KG1 (cell line): Measurements from ENCODE around the gene CTRB1.
"Not testable (repeated sequence)": the region's sequence is repeated elsewhere in the genome, so short reads cannot be mapped to it uniquely, and the experiment has no call there.

Experiments used
- DNase-seq: peaks from one replicate; lab custom pipeline; 2025; lab: John Stamatoyannopoulos, UW

The CTRB1 gene

DNA sequence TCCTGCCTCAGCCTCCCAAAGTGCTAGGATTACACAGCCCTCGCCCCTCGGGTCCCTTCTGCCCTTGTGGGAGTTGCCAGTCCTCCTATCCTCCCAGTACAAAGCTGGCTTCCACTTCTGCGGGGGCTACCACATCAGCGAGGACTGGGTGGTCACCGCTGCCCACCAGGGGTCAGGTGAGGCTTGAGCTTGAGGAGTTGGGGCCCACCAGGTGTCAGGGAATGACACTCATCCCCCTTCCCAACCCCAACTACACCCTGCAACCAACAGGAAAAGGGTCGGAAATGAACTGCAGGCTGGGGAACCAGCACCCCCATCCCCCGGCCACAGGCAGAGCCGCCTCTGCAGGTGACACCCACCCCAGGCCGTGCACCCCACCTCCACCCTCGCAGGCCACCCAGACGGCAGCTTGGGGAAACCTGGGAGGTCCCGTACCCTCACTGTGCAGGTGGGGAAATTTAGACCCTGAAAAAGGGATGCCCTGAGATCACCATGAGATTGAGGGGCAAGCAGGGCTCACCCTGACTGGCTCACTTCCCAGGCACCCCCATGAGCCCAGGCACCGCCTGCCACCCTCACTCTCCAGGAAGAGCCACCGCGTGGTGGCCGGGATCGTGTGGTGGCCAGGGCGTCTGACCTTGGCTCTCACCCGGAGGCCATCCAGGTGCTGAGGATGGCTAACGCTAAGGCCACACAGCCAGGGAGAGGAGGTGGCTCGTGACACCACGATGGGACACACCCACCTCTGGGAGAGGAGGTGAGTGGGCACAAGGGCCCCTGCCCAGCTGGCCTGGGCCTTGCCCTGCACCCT, 8.0 kb downstream of the CTRB1 start:
- DNase-seq = no peak

DNA sequence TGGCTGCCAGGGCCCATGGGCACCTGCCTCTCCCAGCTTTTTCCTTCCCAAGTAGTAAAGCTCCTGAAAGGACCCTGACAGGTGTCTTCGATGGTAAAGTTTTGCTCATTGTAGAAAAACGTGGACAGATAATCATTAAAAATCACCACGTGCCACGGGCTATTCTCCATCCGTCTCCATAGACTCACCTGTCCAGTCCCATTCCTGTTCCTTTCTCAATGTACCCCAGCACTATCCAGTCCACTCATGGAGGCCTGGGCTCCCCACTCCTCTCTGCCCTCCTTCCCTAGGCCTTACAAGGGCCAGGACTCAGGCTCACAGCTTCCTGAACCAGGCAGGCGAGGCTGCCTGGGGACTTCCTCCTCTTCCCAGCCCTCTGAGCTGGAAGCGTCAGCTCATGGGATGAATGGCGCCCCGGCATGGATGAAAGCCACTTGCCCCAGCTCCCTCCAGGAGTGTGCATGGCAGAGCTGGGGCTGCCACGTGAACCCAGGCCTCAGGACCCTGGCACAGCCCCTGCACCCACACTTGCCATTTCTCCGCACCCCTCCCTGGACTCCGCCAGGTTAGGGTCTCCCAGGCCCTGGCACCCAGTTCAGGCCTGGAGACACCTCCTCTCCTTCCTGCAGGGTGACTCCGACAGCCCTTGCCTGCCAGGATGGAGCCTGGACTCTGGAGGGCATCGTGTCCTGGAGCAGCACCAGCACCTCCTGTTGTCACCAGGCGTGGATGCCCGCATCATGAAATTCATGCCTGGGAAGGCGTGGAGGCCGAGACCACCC, 8.8 kb downstream of the CTRB1 start:
- no peak for DNase-seq

DNA sequence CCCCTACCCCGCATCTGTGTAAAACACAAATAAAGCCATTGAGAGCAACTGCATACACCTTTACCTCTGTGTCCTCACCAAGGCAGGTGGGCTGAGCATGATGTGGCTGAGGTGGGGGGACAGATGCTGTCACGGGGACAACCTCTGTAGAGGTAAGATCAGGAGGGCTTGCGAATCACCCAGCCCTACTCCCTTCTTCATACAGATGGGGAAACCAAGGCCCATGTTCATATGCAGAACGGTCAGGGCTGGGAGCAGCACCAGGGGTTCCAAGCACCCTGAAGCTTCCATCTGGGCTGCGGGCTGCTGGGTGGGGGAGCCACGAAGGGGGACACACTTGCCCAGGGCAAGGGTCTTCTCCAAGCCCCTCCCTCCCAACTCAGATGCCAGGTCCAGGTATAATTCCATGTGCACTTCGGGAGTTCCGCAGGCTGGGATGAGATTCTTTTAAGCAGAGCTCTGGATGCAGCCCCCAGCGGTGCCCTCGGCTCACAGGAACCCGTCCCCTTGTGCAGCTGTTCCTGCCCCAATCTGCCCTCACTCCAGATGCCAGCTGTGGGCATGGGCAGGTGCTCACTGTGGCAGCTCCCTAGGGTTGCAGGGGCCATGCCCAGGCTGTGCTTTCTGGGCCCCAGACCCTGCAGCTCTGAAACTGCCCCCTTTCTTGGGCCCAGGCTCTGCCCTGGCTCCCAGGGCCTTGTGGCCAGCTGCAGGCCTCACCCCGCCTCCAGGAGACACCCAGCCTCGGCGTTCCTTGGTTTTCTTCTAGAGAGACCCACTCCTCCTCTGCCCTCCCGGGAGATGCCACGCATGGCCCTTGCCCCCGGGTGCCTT, 9.6 kb downstream of the CTRB1 start:
- DNase-seq = no peak

DNA sequence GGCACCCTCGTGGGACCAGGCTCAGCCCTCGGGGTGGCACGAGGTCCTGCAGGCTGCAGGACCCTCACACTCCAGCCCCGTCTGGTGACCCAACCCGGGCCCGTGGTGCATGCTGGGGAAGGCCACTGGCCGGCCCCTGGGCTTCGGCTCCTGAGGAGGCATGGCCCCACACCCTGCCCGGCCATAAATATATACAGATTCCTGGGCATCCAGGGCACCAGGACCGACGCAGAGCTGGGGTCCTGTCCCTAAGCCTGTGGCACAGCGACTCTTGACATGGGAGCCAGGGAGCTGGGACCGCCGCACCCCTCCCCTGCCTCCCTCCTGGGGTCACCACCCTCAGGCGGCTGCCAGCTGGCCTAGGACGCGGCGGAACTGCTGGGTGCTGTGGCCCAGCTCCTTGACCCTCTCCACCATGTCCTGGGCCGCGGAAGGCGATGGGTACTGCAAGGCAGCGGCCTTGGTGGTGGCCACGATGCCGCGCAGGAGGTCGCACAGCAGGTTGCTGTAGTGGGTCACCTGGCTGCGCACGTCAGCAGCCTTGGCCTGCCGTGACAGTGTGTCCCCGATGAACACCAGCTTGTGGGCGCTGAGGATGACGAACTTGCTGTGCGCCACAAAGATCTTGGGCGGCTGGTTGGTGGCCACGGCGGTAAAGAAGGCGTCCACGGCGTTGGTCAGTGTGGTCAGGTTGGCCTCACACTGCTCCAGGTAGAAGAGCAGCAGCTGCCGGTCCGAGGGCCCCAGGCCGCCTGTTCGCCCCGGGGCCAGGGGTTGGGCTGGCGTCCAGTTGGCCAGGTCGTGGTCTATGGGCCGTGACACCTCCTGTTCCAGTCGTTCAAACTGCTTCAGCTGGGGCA, 10.6 kb downstream of the CTRB1 start:
- no peak for DNase-seq

DNA sequence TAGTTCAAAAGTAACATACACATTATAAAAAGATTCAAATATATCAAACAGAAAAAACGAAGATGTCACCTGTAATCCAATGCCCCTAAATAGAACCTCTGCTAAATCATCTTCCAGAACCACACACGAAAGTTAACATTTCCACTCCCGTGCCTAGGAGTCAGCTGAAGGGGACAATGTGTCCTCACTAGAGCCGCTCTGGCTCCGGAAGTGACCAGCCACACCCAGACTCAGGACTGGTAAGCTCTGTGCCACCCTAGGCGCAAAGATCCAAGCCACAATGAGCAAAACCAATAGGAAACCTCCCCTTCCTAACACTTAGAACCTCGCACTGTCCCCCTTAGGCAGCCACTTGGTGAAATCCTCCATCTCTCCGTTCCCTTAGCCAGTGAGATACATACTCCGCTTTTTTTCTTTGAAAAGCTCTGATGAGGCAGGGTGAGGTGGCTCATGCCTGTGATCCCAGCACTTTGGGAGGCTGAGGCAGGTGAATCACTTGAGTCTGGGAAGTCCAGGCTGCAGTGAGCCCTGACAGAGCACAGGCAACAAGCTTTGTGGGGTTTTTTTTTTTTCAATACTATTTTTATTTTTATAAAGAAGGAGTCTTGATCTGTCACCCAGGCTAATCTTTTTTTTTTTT, 11.8 kb downstream of the CTRB1 start:
- DNase-seq = no peak

DNA sequence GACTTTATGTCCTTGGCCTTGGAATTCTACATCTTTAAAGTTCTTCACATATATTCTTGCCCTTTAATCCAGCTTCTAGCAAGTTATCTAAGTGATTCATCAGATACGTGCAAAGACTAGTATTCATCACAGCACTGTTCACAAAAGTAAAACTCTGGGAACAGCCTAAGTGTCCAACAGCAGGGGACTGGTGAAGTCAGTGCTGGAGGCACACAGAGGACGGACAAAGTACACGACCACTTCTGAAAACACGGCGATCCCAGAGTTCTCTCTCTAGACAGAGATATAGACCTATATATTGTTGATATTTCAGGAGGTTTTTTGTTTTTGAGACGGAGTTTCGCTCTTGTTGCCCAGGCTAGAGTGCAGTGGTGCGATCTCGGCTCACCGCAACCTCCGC, 12.8 kb downstream of the CTRB1 start:
- DNase-seq = no peak

DNA sequence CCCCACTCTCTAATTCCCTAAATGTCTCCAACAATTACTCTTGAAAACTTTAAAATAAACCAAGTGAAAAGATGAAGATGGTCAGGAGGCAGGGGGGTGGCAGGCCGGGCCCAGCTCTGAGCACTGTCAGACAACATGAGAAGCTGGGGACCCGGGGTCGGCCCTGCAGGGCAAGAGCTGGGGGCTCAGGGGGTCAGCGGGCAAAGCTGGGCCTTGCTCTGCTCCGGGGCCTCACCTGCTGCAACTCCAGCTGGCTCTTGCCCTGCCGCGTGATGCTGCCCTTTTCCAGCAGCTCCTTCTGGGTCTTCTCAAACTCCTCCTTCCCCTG, 14.8 kb downstream of the CTRB1 start:
- no peak for DNase-seq

DNA sequence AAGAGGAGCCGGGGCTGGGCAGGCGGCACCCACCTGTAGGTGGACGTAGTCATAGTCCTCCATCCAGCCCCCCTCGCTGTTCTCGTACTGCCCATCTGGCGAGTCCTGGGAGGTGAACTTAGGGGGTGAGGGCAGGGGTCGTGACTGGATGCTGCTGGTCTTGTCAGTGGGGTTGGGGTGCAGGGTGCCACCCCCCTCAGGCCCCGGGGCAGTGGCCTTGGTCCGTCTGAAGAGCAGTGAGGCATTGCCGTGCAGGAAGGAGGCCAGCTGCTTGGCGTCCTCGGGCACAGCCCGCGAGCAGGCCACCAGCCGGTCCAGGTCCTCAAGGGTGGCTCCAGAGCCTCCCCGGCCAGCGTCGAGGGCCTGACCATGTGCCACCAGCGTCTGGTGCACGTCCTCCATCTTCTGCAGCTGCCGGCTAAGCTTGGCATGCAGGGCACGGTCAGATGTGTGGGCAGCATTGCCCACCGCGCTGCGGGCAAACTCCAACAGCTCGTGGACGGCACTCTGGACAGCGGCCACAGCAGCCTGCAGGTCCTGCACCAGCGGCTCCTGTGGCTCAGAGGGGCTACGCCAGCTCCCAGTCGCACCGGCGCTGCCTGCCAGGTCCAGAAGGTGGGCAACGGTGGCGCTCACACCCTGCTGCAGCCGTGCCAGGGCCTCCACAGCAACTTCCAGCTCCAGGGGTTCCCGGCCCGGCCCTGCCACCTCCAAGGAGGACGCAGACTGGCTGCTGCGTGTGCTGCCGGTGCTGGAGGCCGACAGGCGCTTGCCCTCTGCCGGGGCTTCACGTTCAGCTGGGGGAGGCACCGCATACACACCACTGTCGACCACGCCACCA, 16.3 kb downstream of the CTRB1 start:
- DNase-seq = no peak

DNA sequence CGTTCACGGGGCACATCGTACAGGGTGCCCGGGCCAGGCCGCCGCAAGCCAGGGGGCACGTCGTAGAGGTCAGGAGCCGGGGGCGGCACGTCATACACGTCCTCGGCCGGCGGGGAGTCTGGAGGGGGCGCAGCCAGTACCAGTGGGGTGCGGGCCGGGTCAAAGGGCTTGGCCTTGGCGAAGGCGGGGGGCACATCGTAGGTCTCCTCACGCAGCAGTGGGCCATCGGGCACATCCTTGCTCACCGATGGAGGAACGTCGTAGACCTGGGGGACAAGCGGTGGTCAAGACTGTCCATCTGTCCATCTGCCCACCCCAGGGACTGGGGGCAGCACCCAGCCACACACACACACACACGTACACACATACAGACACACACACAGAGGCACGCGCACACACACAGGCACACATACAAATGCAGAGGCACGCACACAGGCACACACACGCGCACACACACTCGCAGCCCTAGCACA, 17.0 kb downstream of the CTRB1 start:
- no peak for DNase-seq

DNA sequence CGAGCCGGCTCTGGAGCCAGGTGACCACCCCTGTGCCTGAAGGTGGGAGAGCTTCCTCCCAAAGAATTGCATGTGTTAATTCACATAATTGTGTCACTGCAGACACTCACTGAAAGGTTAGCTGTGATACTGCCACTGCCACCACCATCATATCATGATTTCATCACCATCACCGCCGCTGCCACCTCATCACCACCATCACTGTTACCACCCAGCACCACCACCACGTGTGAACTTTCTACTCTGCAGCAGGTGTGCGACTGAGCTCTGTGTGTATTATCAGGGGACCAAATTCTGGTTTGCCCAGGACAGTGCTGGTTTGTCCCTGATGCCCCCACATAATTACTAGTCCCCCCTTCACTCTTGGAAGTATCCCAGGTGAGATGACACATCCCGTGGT, 17.4 kb downstream of the CTRB1 start:
- DNase-seq = no peak

DNA sequence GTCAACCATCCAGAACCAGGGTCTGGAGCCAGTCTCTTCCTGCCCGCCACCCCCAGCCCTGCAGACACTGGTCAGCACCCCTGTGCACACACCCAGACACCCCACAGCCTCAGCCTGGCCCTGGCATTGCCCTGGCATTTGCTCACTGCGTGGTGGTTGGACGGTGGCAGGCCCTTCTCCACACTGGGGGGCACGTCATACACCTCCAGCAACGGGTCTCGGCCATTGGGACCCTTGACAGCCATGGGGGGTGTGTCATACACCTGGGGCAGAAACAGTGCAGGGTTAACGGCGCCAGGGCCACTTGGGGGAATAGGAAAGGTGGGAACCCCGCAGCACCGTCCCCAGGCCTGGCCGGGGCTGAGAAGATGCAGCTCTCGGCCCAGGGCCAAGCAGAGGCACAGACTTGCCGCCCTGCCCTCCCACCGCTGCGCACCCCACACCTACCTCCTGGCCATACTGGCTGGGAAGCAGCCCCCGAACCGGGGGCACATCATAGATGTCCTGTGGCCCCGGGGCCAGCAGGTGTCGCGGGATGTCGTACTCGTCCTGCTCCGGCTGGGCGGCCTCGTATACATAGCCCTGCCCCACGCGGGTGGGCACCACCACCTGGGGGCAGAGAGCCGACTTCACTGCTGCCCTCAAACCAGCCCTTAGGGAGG, 18.1 kb downstream of the CTRB1 start:
- no peak for DNase-seq

DNA sequence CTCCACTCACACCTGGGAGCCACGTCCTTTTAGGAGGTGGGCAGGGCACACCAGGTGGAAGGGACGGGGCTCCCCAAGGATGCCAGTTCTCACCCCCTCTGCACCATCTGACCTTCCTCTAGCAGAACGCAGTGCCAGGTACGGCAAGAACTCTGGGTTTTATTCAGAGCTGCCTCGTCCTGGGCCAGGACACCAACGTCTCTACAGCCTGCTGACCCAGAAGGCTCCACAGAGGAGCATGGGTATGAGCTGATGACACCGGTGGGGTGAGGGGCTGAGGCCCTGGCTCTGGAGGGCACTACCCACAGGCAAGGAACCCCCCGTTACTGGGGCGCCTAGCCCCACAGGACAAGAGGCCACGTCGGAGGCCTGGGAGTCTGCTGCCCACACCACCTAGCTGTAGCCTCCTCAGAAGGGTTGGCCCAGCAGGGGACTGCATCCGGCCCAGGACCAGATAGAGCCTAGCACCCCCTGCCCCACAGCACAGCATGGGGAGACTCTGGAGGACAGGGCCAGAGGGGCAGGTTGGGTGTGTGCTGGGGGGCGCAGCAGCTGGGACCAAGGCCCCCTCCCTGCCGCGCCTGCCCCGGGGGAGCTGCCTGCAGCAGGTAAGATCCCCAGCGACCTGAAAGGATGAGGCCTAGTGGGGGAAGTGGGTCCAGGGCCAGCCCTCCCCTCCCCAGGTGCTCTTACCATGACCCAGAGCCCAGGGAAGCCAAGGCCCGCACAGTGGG, 18.8 kb downstream of the CTRB1 start:
- DNase-seq = no peak

DNA sequence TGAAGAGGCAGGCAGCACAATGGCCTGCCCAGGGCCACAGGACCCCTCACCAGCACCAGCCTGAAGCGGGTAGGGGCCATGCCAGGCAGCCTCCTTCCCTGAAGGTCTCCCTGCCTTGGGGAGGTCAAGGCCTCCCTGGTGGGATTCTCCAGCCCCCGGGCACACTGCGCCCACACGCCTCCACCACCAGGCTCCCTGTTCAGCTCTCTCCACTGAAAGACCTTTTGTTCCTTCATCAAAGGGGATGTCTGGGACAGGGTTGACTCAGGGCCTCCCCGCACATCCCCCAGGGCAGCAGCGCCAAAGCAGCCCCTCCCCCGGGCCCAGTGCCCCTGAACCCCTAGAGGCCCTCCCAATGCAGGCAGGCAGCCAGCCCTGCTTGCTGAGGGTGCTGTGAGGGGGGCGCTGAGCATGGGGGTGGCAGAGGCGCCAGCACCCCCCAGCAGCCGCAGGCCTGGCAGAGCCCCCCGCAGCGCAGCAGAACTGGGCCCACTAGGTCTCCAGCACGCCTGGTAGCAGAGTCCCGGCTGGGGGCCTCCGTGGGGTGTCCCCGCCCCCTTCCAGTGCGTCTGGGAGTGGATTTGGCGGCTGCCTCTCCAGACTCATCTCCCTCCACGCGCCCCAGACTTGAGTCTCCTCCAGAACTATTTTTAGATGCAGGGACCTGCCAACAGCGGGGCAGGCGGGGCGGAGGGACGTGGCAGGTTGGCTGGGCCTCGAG, 19.5 kb downstream of the CTRB1 start:
- DNase-seq = no peak

DNA sequence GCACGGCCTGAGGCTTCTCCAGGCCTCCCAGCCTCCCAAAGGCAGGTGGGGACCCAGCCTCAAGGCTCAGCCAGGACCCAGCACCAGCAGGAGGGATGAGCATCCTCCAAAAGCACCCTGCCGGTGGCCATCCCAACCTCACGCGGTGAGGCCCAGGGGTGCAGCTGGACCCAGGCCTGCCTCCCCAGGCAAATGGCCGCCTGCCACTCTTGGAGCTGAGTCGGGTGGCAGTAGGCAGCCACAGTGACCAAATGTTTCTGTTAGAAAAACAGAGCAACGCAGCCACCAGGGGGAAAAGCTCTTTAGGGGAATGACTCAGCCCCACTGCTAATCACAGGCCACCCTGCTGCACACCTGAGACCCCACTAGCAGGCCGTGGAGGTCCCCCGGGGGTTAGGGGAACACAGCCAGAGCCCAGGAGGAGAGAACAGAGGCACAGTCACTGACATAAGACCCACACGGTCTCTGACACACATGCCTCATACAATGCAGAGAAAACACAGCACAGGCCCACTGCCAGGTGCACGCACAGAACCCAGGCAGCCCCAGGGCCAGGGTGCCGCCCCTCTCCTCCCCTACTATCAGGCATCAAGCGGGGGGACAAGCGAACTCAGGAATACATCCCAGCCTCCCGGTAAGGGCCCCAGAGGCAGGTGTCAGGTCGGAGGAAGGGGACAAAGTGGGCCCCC, 20.2 kb downstream of the CTRB1 start:
- no peak for DNase-seq

DNA sequence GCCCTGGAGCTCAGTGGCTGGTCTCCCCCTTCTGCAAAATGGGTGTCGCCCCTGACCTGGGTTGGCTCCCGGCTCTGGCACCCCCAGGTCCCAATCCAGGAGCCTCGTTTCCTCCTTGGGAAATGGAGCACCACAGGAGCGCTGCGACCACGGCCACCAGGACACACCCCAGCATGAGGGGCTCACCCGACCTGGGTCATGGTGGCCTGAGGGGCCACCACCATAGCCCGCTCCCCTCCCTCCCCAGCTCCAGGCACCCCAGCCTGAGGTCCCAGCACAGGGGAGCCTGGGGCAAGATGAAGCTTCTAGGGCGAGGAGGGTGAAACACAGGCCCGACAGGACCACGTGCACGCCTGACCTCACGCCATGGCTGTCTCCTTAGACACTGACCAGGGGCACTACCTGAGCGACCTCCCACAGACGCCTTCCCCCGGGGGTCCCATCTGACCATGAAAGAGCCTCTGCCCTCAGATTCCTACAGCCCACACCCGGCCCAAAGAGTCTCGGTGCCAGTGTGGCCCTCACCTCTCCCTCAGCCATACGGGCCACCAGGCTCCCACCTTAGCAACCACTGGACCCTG, 20.8 kb downstream of the CTRB1 start:
- no peak for DNase-seq

DNA sequence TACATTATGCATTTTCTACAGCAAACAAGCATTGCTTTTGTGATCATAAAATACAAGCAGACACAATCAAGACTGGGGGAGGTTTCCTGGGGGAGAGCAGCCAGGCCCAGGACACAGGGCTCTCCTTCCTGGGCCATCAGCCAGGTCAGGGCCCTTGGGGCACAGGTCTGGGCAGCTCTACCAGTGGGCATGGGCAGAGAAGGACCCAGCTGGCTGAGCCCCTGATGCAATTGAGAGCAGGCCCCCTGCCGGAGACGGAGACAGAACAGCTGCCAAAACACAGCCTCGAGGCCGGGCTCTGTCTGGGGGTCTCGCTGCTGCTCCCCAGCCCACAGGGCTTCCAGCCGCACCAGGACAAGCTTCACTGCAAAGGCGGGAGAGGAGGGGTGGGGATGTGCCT, 21.8 kb downstream of the CTRB1 start:
- not testable (repeated sequence) for DNase-seq

DNA sequence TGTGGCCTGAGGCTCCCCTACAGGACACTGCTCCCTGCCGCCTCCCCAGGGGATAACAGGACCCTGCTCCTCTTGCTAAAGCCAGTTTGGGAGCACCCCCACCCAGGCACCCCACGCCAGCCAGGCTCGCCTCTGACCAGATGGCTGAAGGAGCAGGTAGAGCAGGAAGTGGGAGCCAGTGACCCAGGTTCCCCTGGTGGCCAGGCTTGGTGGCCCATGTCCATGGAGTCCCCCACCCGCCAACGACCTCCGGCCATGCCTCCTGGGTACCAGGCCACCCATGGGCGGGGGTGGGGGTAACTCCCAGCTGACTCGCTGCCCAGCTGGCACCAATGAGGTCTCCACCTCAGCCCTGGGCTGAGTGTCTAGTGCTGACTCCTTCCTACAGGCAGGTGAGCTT, 22.6 kb downstream of the CTRB1 start:
- no peak for DNase-seq
